GM19455 (cell line): ENCODE results near the gene DOK4.

Source experiments
- ATAC-seq: cut with Tn5 transposase; IDR thresholded peaks from one replicate; pipeline ENCODE4 v1.9.1; 2021; ENCODE audit not compliant: unreplicated experiment

The DOK4 gene

DNA sequence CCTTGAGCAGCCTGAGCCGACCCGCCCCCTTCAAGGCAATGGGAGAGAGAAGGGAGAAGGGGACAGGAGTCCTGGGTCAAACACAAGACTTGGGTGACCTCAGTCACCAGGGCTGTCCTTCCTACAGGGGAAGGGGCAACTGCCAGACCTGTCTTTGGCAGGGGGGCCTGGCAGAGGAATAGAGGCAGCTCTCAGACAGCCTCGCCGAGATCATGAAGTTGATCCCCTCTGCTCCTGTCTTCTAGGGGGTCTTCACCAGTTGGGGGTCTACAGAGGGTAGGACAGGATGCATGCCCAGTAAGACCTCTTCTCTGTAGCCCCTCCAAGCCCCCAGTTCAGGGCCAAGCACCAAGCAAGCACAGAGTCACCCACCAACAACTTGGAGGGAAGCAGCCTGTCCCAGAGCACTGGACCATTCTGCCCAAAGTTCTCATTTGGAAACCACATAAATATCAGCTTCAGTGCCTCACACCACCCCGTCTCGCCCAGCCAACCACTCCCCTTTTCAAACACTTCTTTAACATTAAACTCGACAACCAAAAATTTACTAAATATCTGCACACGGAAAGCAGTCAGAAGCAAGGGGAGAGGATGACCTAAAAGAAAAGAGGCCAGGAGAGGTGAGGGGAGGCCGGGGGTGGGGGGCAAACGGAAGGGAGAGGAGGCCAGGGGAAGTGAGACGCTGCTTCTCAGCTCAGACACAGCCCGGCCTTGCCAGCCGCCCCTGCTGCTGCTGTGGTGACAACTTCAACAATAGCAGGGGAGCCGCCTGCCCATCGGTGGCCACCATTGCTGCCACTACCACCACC lies 7.7 kb downstream of the DOK4 start:
- no peak for ATAC-seq

GRCh38 chr16:57477531-57478202 lies 8.6 kb downstream of the DOK4 start:
- ATAC-seq: no peak

DNA sequence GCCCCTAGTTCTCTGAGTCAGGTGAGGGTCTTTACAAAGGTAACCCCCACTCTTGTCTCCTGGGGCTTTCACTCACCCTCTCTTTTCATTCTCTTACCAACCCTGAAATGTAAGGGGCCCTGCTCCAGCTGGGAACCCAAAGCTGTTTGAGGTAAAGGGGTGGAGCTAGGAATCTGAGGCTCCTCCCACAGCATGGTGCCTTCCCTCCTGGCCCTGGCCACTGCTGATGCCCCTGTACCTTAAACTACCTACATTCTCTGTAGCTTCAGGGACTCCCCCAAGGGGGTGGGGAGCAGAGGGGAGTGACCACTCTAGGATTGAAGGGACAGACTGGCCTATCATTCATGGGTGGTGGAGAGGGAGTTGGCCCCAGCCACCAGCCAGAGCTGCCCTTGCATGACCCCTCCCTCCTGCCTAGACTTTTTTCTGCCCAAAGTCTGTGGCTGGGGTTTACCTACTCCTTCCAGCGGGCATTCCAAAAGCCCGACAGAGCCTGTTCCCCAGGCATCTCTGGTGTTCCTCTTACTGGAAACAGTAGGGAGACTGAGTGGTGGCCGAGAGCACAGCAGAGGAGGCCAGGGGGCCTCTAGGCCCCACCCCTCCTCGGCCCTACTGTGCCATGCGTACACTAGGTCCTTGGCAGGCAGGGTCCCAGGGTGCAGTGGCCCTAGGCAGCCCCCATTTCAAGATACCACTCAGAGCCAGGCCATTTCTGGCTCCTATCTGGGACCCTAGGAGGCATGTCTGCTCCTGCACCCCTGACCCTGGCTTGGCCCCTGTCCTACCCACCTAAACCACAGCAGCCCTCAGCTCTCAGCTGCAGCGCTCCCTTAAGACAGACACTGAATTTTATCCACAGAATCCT lies 9.5 kb downstream of the DOK4 start:
- ATAC-seq: no peak

- peak; percentile 90 for ATAC-seq
Observed at GRCh38 chr16:57475711-57476339, 10.5 kb downstream of the DOK4 start.

GRCh38 chr16:57474671-57475661 lies 11.3 kb downstream of the DOK4 start:
- ATAC-seq: no peak

GRCh38 chr16:57473906-57474305 lies 12.4 kb downstream of the DOK4 start:
- ATAC-seq: no peak

DNA sequence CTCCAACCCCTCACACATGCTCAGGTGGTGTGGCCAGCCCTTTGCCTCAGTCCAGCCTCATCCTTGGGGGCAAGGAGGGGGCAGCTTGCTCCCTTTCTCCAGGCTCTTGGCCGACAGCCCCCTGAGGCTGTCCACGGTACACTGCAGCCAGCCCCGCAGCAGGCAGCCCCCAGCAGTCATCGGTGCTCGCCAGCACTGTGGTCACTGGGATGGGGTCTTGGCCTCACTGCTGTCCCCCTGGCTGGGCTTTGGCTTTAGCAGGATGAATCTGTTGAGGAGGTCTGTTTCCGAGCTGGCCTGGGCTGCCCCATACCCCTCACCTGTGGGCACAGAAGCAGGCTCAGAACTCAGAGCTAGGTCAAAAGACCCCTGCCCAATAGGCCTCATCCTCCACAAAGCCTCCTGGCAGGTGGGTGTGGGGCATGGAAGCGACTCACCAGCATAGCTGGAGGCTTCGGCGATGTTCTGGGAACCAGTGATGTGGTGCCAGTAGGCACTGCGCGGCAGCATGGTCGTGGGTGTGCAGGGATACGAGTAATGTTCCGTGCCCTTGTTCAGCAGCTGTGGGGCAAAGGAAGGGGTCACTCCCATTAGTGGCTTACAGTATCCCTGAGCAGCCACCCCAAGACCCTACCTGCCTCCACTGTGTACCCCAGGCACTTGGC lies 13.0 kb downstream of the DOK4 start:
- no peak for ATAC-seq

DNA sequence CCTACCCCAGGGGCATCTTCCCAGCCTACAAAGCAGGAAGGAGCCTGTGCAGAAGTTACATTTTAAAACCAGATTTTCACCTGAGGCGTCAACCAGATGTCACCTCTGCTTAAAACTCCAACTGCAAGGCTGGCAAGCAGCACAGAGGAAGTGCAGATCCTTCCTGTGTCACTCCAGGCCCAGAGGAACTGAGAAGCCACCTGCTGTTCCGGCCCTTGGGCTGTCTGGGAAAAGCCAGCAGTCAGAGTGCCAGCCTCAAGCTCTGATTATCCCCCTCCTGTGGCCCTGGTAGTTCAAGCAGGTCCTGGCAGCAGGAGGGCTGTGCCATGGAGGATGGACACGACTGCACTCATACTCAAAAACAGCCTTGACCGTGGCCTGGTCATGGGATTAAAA lies 13.6 kb downstream of the DOK4 start:
- ATAC-seq: no peak

GRCh38 chr16:57471852-57472664 lies 14.2 kb downstream of the DOK4 start:
- no peak for ATAC-seq

DNA sequence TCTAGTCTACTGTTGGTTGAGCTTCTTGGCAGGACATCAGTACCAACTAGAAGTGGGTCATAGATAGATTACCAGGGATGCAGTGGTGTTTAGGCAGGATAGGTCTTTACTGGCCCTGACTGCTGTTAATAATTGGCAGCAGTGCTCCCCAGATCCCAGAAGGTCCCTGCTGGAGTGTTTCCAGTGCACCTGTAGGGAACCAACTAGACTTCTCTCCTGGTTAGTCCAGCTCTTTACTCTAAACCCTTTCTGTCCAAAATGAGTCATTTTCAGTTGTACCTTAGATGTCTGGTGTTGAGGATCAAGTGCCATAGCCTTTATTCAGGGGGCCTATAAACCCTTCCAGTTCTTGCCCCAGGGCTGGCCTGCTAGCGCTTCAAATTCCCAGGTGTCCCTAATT lies 15.1 kb downstream of the DOK4 start:
- no peak for ATAC-seq

GRCh38 chr16:57470711-57471110 lies 15.6 kb downstream of the DOK4 start:
- ATAC-seq: no peak

GRCh38 chr16:57469917-57470470 lies 16.3 kb downstream of the DOK4 start:
- ATAC-seq: no peak

GRCh38 chr16:57469046-57469445 lies 17.2 kb downstream of the DOK4 start:
- ATAC-seq: no peak

DNA sequence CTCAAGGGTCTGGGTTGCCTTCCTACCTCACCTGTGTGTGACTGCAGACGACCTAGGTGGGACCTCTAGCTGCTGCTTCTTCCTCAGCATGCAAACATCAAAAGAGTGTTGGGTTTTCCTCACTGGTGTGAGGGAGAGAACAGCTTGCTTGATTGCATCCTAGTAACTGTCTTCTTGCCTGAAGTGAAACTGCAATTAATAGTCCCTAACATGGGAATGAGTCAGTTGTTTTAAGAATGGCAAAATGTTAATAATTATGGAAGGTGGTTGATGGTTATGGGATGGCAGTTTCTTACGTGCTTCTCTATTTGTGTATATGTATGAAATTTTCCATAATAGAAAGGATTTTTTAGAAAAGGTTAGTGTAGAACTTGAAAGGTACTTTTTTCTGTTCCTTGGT lies 17.9 kb downstream of the DOK4 start:
- ATAC-seq: no peak

DNA sequence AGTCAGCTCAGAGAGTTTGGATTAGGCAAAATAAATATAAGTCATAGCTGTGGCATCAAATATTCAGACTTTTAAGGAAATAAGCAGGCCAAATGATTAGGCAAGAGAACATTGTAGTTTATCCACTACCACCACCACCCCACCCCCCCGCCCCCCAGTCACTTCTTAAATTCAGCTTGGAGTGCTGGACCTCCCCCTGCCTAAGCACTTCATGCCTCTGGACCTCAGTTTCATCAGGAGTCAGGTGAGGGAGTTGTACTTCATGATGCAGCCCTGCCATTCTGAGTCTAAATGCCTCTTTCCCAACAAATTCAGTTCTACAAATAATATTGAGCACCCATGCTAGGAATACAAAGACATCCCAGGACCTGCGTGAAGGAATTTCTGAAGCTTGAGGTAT lies 21.8 kb downstream of the DOK4 start:
- ATAC-seq: no peak

- ATAC-seq: no peak
Observed at GRCh38 chr16:57462978-57463362, 23.3 kb downstream of the DOK4 start.

DNA sequence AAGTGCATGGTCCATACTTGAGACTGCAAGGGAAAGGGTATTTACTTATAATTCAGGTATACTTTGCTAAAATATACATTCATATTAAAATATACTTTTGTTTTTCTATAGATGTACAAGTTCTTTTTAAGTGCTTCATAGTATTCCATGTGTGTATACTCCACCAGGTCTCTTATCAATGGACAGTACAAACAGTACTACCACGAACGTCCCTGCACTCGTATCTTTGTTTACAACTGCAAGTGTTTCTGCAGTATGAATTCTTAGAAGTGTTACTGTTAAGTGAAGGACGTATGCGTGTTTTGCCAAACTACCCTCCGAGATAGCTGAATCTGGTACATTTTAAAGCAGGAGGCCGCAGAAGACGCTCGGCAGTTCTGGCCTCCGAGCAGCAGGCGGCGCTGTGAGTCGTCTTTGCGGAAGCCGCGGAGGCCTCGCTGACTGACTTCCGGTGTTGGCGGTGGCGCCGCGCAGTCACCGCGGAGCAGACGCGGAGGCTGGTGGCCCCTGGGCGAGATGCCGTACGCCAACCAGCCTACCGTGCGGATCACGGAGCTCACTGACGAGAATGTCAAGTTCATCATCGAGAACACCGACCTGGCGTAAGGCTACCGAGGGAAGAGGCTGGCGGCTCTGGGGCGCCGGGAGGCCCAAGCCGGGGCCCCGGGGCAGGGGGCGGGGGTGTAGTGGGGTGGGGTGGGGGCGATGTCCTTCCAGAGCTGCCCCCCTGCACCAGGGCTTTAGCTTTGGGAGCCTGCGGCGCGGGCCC lies 23.9 kb downstream of the DOK4 start, which contains the start of gene POLR2C:
Gene POLR2C, plus strand, starts transcription at position 471 of the 769 bp plus-strand sequence. Its CDS starts 46 bp downstream, at position 517.
- peak; percentile 81 for ATAC-seq
